ENCODE results near the gene TMEFF2. TPM values are rescaled to one million over a fixed set of nuclear protein-coding genes. Genes with fewer than 3 reads are reported as not detected.
A peak's percentile ranks its signal among the peaks of the same experiment; 100 is the strongest.

Gene TMEFF2
- total and polyA plus RNA-seq, 2 experiments from 2014 or later, result 1.7 to 2.2 TPM

DNA sequence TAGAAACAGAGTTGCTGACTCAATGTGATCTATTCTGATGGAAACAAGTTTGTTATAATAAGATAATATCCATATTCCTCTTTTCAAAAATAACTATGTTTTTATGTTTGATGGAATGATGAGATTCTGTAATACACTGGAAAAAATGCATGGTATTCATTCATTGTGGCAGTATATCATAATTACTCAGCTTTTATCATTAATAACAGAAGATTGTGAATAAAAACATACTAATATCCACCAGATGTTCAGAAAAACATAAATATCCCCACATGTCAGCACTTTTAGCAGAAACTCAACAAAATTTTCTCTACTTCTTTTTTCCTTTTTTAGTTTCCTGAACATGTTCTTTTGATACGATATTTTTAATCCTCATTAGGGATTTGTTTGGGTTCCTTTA, 217.0 kb downstream of the TMEFF2 start:
- Histone ChIP-seq H3K4me2 (no peak overlapping the region), H2AFZ (no peak overlapping the region), H3K79me2 (replicated peaks; ENCODE audit: insufficient read depth) (no peaks in the 10 kb centered on the region), H4K20me1 (replicated peaks; ENCODE audit: insufficient read depth) (no peaks in the 10 kb centered on the region), H3K4me1 (ENCODE audit: insufficient read depth) (peaks cover 35% of the 10 kb centered on the region), H3K36me3 (ENCODE audit: insufficient read depth) (no peaks in the 10 kb centered on the region), H3K27ac (ENCODE audit: low read depth) (no peak overlapping the region), H3K4me3 (no peak overlapping the region), H3F3A (replicated peaks; ENCODE audit: low read depth) (no peaks in the 10 kb centered on the region), H3K9me2 (ENCODE audit: insufficient read depth) (no peaks in the 10 kb centered on the region), H3K27me3 (ENCODE audit: insufficient read depth) (no peaks in the 10 kb centered on the region)
- TF ChIP-seq, protein P1, sequence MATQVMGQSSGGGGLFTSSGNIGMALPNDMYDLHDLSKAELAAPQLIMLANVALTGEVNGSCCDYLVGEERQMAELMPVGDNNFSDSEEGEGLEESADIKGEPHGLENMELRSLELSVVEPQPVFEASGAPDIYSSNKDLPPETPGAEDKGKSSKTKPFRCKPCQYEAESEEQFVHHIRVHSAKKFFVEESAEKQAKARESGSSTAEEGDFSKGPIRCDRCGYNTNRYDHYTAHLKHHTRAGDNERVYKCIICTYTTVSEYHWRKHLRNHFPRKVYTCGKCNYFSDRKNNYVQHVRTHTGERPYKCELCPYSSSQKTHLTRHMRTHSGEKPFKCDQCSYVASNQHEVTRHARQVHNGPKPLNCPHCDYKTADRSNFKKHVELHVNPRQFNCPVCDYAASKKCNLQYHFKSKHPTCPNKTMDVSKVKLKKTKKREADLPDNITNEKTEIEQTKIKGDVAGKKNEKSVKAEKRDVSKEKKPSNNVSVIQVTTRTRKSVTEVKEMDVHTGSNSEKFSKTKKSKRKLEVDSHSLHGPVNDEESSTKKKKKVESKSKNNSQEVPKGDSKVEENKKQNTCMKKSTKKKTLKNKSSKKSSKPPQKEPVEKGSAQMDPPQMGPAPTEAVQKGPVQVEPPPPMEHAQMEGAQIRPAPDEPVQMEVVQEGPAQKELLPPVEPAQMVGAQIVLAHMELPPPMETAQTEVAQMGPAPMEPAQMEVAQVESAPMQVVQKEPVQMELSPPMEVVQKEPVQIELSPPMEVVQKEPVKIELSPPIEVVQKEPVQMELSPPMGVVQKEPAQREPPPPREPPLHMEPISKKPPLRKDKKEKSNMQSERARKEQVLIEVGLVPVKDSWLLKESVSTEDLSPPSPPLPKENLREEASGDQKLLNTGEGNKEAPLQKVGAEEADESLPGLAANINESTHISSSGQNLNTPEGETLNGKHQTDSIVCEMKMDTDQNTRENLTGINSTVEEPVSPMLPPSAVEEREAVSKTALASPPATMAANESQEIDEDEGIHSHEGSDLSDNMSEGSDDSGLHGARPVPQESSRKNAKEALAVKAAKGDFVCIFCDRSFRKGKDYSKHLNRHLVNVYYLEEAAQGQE (IDR thresholded peaks at IDR 0.05; ENCODE audit: unreplicated experiment), result no peak
- TF ChIP-seq POLR2AphosphoS5 (IDR thresholded peaks at IDR 0.05; ENCODE audit: low read depth) (no peak), STAT1 (IDR thresholded peaks at IDR 0.05; ENCODE audit: unreplicated experiment) (no peak), CTCF (conservative IDR thresholded peaks at IDR 0.05; ENCODE audit: low read depth in 2 of 2) (no peak), CREB1 (CRISPR knock-in tag; IDR thresholded peaks at IDR 0.05; ENCODE audit: low read depth) (no peak), EZH2 (IDR thresholded peaks at IDR 0.05; ENCODE audit: low read depth, unreplicated experiment) (no peak), EZH2phosphoT487 (IDR thresholded peaks at IDR 0.05; ENCODE audit: unreplicated experiment) (no peak), NANOG (IDR thresholded peaks at IDR 0.05; ENCODE audit: borderline replicate concordance) (no peak), JUNB (IDR thresholded peaks at IDR 0.05; ENCODE audit: unreplicated experiment) (no peak), ZNF331 (CRISPR knock-in tag; IDR thresholded peaks at IDR 0.05; ENCODE audit: low read depth) (no peak), ETS1 (IDR thresholded peaks at IDR 0.05) (no peak), ZNF114 (CRISPR knock-in tag; IDR thresholded peaks at IDR 0.05) (no peak)
- TF ChIP-seq, protein P2, sequence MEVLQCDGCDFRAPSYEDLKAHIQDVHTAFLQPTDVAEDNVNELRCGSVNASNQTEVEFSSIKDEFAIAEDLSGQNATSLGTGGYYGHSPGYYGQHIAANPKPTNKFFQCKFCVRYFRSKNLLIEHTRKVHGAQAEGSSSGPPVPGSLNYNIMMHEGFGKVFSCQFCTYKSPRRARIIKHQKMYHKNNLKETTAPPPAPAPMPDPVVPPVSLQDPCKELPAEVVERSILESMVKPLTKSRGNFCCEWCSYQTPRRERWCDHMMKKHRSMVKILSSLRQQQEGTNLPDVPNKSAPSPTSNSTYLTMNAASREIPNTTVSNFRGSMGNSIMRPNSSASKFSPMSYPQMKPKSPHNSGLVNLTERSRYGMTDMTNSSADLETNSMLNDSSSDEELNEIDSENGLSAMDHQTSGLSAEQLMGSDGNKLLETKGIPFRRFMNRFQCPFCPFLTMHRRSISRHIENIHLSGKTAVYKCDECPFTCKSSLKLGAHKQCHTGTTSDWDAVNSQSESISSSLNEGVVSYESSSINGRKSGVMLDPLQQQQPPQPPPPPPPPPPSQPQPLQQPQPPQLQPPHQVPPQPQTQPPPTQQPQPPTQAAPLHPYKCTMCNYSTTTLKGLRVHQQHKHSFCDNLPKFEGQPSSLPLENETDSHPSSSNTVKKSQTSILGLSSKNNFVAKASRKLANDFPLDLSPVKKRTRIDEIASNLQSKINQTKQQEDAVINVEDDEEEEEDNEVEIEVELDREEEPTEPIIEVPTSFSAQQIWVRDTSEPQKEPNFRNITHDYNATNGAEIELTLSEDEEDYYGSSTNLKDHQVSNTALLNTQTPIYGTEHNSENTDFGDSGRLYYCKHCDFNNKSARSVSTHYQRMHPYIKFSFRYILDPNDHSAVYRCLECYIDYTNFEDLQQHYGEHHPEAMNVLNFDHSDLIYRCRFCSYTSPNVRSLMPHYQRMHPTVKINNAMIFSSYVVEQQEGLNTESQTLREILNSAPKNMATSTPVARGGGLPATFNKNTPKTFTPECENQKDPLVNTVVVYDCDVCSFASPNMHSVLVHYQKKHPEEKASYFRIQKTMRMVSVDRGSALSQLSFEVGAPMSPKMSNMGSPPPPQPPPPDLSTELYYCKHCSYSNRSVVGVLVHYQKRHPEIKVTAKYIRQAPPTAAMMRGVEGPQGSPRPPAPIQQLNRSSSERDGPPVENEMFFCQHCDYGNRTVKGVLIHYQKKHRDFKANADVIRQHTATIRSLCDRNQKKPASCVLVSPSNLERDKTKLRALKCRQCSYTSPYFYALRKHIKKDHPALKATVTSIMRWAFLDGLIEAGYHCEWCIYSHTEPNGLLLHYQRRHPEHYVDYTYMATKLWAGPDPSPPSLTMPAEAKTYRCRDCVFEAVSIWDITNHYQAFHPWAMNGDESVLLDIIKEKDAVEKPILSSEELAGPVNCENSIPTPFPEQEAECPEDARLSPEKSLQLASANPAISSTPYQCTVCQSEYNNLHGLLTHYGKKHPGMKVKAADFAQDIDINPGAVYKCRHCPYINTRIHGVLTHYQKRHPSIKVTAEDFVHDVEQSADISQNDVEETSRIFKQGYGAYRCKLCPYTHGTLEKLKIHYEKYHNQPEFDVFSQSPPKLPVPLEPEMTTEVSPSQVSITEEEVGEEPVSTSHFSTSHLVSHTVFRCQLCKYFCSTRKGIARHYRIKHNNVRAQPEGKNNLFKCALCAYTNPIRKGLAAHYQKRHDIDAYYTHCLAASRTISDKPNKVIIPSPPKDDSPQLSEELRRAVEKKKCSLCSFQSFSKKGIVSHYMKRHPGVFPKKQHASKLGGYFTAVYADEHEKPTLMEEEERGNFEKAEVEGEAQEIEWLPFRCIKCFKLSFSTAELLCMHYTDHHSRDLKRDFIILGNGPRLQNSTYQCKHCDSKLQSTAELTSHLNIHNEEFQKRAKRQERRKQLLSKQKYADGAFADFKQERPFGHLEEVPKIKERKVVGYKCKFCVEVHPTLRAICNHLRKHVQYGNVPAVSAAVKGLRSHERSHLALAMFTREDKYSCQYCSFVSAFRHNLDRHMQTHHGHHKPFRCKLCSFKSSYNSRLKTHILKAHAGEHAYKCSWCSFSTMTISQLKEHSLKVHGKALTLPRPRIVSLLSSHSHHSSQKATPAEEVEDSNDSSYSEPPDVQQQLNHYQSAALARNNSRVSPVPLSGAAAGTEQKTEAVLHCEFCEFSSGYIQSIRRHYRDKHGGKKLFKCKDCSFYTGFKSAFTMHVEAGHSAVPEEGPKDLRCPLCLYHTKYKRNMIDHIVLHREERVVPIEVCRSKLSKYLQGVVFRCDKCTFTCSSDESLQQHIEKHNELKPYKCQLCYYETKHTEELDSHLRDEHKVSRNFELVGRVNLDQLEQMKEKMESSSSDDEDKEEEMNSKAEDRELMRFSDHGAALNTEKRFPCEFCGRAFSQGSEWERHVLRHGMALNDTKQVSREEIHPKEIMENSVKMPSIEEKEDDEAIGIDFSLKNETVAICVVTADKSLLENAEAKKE (CRISPR knock-in tag; IDR thresholded peaks at IDR 0.05), result no peak
- H3K27me3 Mint-ChIP-seq (ENCODE audit: insufficient read depth, low read depth, poor library complexity), result no peaks in the 10 kb centered on the region
- no peak for ATAC-seq
- H3K27ac Mint-ChIP-seq, result peak overlapping the region; percentile 77; the same call in 1 of the 2 replicates
- no peaks in the 10 kb centered on the region; the same call in 2 of the 3 replicates for H3K36me3 Mint-ChIP-seq (ENCODE audit: low read depth)
- H3K9me3 Mint-ChIP-seq, result no peaks in the 10 kb centered on the region
- H3K4me3 Mint-ChIP-seq, result no peak overlapping the region
- DNase-seq (ENCODE audit: low spot score), result no peak
- H3K4me1 Mint-ChIP-seq, result peaks cover 34% of the 10 kb centered on the region
